NT2/D1 (cell line): Measurements from ENCODE around the gene SLC7A9.

ENCODE experiments used
- SUZ12 ChIP-seq: IDR thresholded peaks from 2 replicates; pipeline ENCODE4 v1.6.1; 2011; ENCODE audit not compliant: insufficient read length, insufficient read depth; ENCODE audit errors: extremely low read depth
- YY1 ChIP-seq: IDR thresholded peaks from 2 replicates; pipeline ENCODE4 v1.6.1; 2011; ENCODE audit not compliant: insufficient read length, insufficient read depth
- ZNF274 ChIP-seq: IDR thresholded peaks from 2 replicates; pipeline ENCODE4 v1.6.1; 2011; ENCODE audit warnings: mild to moderate bottlenecking, low read depth, low read length

- TF ChIP-seq ZNF274: no peak
- TF ChIP-seq SUZ12: no peak
- TF ChIP-seq YY1: no peak
These were observed 40.8 kb downstream of the SLC7A9 start for GRCh38 chr19:32828643-32829344.
